Common myeloid progenitor, CD34-positive (primary cell): Measurements from ENCODE around the gene TSNAX.

Experiments used
- CTCF ChIA-PET: fragments of 350-600 bp; sonication (Branson Sonifier 250); formaldehyde crosslinking; loops from one replicate; lab custom pipeline; 2021; ENCODE audit warnings: antibody characterized with exemption; lab: Charles Lee
- POLR2A ChIA-PET: fragments of 350-600 bp; sonication (Branson Sonifier 250); formaldehyde crosslinking; loops from one replicate; lab custom pipeline; 2021; ENCODE audit warnings: antibody characterized with exemption; lab: Charles Lee
- DNase-seq, 3 donors: peaks; one replicate each; pipeline versions ENCODE4 v3.0.0 to v3.0.0-alpha.2; 2013
- H3K27ac ChIP-seq, 2 experiments: 1 replicate in 1 of 2; 2 replicates in 1 of 2; pipeline ENCODE4 v1.7.0; 2013; ENCODE audit warnings: inconsistent platforms in 2 of 2, low read length in 2 of 2, mild to moderate bottlenecking in 2 of 2, low read depth in 1 of 2, moderate library complexity in 1 of 2; ENCODE audit not compliant: severe bottlenecking in 2 of 2, insufficient read depth in 1 of 2, poor library complexity in 1 of 2
- H3K27me3 ChIP-seq, 5 experiments: replicated peaks in 2 of 5; 1 replicate in 3 of 5; 2 replicates in 2 of 5; pipeline versions ENCODE4 v1.6.1 to v1.7.0; 2013; ENCODE audit warnings: low read length in 4 of 5, mild to moderate bottlenecking in 2 of 5, moderate library complexity in 2 of 5, inconsistent platforms in 1 of 5; ENCODE audit not compliant: insufficient read depth in 5 of 5, control insufficient read depth in 4 of 5
- H3K36me3 ChIP-seq, 4 experiments: 1 replicate in 2 of 4; 2 replicates in 2 of 4; pipeline versions ENCODE4 v1.6.1 to v1.7.0; 2013; ENCODE audit warnings: low read length in 3 of 4, control low read depth in 1 of 4, mild to moderate bottlenecking in 1 of 4; ENCODE audit not compliant: control insufficient read depth in 4 of 4, insufficient read depth in 4 of 4
- H3K4me1 ChIP-seq, 4 experiments: 1 replicate in 3 of 4; 2 replicates in 1 of 4; pipeline versions ENCODE4 v1.6.1 to v1.7.1; 2013; ENCODE audit warnings: low read length in 3 of 4, mild to moderate bottlenecking in 3 of 4, control low read depth in 1 of 4, inconsistent platforms in 1 of 4, moderate library complexity in 1 of 4; ENCODE audit not compliant: control insufficient read depth in 4 of 4, insufficient read depth in 4 of 4; ENCODE audit errors: control extremely low read depth in 1 of 4
- H3K4me3 ChIP-seq, 7 experiments: 1 replicate in 4 of 7; 2 replicates in 3 of 7; pipeline versions ENCODE4 v1.5.1 to v1.7.0; 2013; ENCODE audit warnings: mild to moderate bottlenecking in 7 of 7, low read length in 6 of 7, moderate library complexity in 6 of 7, inconsistent platforms in 2 of 7, low read depth in 2 of 7, control low read depth in 1 of 7; ENCODE audit not compliant: insufficient read depth in 4 of 7, control insufficient read depth in 1 of 7; ENCODE audit errors: extremely low read depth in 1 of 7
- H3K9me3 ChIP-seq, 5 experiments: 1 replicate in 4 of 5; 2 replicates in 1 of 5; pipeline versions ENCODE4 v1.6.1 to v1.7.1; 2013; ENCODE audit warnings: low read length in 4 of 5, mild to moderate bottlenecking in 2 of 5, inconsistent platforms in 1 of 5, low read depth in 1 of 5, moderate library complexity in 1 of 5; ENCODE audit not compliant: control insufficient read depth in 4 of 5, insufficient read depth in 2 of 5; ENCODE audit errors: control extremely low read depth in 1 of 5
- WGBS: methylation state at CpG from one replicate; pipeline ENCODE4 v1.1.5; 2013; ENCODE audit not compliant: insufficient coverage; 5-methylcytosine and 5-hydroxymethylcytosine counted together

Gene TSNAX

DNA sequence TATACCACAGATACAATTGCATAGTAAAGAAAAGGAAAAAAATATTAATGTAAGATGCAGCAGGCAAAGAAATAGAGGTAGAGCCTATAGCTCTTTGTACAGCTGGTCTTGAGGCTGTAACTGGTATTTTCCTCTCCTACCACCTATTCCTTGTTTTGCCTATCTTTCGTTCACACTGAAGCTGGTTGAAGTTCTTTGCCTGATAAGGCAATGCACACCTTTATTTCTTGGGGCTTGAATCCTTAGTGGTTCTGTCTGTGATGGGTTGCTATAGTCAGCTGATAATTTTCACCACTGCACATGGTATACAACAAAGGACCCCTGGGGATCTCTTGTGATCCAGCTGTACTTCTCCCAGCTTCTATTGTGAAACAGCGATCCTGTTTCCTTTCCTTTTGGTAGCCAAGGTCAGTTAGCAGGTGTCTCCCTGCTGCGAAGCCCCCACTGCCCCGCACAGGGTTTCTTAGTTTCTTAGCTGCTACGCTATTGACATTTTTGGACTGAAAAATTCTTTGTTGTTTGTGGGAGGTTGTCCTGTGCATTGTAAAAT, 9.9 kb upstream of the TSNAX start:
- 80% methylated on average over 1 of the region's 5 CpGs for WGBS
- H3K36me3 ChIP-seq: no peaks in the 10 kb centered on the region
- ChIA-PET CTCF (interaction anchor here (0.9 kb wide), 1 partner anchor 9 kb away, joined by 3 read pairs; no protein-coding TSS in a partner anchor), POLR2A (no interaction called here)
- DNase-seq: no peak
- H3K27ac ChIP-seq: no peak overlapping the region
- H3K9me3 ChIP-seq: no peaks in the 10 kb centered on the region
- H3K27me3 ChIP-seq: peaks cover 0 to 9% (median 0%) of the 10 kb centered on the region in 5 experiments
- no peak overlapping the region for H3K4me3 ChIP-seq
- H3K4me1 ChIP-seq: peaks cover 0 to 16% (median 7%) of the 10 kb centered on the region in 4 experiments

DNA sequence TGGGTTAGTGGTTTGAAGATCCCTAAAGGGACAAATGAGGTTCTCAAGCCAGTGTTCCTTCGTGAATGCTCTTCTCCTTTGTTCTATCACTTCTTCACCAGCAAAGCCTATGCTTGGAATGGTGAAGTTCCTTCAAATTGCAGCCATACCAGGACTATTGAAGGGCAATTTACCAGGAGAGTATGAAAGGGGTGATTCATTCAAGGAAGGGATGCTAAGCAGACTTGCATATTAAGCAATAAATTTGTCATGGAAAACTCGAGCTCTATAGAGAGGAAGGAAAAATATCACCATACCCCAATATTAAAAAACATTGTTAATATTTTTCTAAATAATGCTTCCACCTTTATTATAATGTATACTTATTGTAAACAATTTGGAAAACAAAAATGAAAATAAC, 9.3 kb upstream of the TSNAX start:
- POLR2A ChIA-PET: no interaction called here
- Histone ChIP-seq H3K27ac (no peak overlapping the region), H3K4me3 (no peak overlapping the region), H3K36me3 (no peaks in the 10 kb centered on the region), H3K4me1 (peaks cover 0 to 17% (median 7%) of the 10 kb centered on the region in 4 experiments), H3K9me3 (no peaks in the 10 kb centered on the region), H3K27me3 (peaks cover 0 to 9% (median 0%) of the 10 kb centered on the region in 5 experiments)
- DNase-seq: no peak
- CTCF ChIA-PET: no interaction called here
- WGBS: no CpG with 5 or more reads among the region's 2 CpGs

DNA sequence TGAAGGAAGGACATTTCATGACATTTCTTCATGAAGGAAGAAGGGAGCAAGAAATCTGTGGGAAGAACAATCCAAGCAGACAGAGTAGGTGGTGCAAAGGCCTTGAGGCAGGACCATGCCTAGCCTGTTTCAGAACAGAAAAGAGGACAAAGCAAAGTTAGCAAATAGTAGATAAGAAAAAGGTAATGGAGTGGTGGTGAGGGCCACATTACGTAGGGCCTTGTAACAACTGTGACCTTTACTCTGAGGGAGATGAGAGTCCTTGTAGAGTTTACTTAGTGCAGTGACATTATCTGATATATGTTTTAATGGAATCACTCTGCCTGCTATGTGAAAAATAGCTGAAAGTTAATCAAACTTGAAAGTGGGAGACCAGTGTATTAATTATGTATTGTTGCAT, 6.4 kb upstream of the TSNAX start:
- no peak overlapping the region for H3K4me3 ChIP-seq
- CTCF ChIA-PET: no interaction called here
- 100% methylated on average over 1 of the region's 1 CpG for WGBS
- peaks cover 0 to 9% (median 0%) of the 10 kb centered on the region in 5 experiments for H3K27me3 ChIP-seq
- H3K4me1 ChIP-seq: peaks cover 0 to 4% (median 0%) of the 10 kb centered on the region in 4 experiments
- no peaks in the 10 kb centered on the region for H3K36me3 ChIP-seq
- H3K9me3 ChIP-seq: no peaks in the 10 kb centered on the region
- POLR2A ChIA-PET: no interaction called here
- DNase-seq: no peak
- no peak overlapping the region for H3K27ac ChIP-seq

DNA sequence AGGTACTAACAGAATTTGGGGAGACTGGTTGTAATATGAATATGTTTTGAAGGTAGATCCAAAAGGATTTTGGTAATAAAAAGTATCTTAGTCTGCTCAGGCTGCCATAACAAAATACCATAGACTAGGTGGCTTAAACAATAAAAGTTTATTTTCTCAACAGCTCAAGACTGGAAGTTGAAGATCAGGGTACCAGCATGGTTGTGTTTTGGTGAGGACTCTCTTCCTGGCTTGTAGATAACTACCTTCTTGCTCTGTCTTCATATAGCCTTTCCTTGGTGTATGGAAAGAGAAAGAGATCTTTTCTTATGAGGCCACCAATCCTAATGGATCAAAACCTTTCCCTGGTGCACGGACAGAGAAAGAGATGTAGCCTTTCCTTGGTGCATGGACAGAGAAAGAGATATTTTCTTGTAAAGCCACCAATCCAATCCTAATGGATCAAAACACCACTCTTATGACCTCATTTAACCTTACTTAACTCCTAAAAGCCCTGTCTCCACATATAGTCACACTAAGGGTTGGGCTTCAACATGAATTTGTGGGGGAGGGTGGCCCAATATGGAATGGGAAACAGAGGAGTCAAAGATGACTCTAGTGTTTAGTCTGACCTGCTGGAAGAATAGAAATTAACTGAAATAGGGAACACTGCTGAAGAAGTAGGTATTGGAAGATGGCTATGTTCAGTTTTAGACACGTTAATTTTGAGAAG, 5.4 kb upstream of the TSNAX start:
- Histone ChIP-seq H3K4me1 (peaks cover 3 to 11% (median 5%) of the 10 kb centered on the region in 4 experiments), H3K27ac (no peak overlapping the region), H3K27me3 (peaks cover 0 to 8% (median 0%) of the 10 kb centered on the region in 5 experiments), H3K9me3 (no peaks in the 10 kb centered on the region), H3K36me3 (no peaks in the 10 kb centered on the region), H3K4me3 (no peak overlapping the region)
- CTCF ChIA-PET: interaction anchor here (1.3 kb wide), 1 partner anchor 122 kb away, joined by 3 read pairs; no protein-coding TSS in a partner anchor
- no peak for DNase-seq
- WGBS: no CpG with 5 or more reads among the region's 2 CpGs
- POLR2A ChIA-PET: no interaction called here

DNA sequence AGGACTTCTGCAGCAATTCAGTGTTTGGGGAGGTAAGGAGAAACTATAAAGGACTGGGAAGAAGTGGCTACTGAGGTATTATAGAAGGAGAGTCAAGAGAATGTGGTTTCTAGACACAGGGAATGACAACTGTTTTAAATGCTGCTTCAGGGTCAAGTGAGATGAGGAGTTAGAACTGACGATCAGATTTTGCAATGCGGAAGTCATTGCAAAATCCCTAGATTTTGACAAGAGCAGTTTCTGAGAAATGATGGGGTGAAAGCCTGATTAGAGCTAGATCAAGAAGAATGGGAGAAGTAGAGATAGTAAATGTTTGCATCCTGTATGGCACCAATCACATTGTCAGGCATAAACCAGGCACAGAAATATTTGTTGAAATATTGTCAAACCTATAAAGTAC, 4.7 kb upstream of the TSNAX start:
- no peak overlapping the region for H3K4me3 ChIP-seq
- peaks cover 3 to 12% (median 7%) of the 10 kb centered on the region in 4 experiments for H3K4me1 ChIP-seq
- DNase-seq: no peak
- CTCF ChIA-PET: interaction anchor here (1.3 kb wide), 1 partner anchor 123 kb away, joined by 3 read pairs; no protein-coding TSS in a partner anchor
- no peaks in the 10 kb centered on the region for H3K9me3 ChIP-seq
- 94% methylated on average over 2 of the region's 2 CpGs for WGBS
- POLR2A ChIA-PET: no interaction called here
- H3K36me3 ChIP-seq: no peaks in the 10 kb centered on the region
- H3K27ac ChIP-seq: no peak overlapping the region
- H3K27me3 ChIP-seq: peaks cover 0 to 3% (median 0%) of the 10 kb centered on the region in 5 experiments

DNA sequence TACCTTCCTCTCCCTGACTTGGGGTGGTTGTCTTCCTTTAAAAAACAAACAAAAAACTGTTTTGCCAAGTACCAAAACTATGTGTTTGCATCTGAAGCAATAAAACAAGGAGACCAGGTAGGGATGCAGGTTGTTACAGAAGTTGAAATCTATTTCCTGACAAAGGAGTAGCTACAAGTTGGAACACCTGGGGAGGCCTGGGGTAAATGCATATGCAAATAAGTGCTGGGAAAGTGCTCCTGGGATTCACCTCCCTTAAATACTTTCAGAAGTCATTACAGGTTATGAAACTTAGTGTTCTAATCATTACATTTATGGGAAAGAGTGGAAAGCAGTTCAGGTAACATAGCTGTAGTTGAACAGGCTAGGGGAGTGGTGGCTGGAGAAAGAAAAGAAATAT, 1.9 kb upstream of the TSNAX start:
- ChIA-PET POLR2A (no interaction called here), CTCF (no interaction called here)
- Histone ChIP-seq H3K27me3 (no peaks in the 10 kb centered on the region), H3K4me3 (no peak overlapping the region), H3K27ac (no peak overlapping the region), H3K36me3 (peaks cover 0 to 5% (median 4%) of the 10 kb centered on the region in 4 experiments), H3K4me1 (peaks cover 15 to 33% (median 27%) of the 10 kb centered on the region in 4 experiments), H3K9me3 (no peaks in the 10 kb centered on the region)
- DNase-seq: no peak

DNA sequence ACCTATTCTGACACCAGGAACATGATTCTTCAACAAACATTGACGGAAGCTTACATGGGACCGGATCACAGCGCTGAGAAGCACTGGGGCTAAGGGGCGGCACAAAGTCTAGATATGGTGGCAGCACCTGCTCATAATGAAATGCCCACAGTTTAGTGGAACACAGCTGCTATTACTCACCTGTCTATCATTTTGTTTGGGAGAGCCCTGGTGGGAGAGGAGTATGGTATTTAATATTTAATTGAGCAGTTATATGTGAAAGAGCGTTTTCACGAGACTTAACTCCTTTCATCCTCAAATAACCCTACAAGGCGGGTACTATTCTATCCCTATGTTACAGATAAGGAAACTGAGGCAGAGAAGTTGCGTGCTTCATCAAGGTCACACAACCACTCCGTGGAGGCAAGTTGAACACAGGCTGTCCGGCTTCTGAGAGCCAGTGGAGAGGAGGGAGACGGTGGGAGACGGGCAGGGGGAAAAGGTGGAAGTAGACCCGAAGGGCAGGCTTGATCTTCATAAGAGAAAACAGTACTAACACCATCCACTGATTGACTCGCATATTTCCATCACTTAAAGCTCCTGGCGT, 790 bp upstream of the TSNAX start:
- H3K36me3 ChIP-seq: peaks cover 2 to 7% (median 4%) of the 10 kb centered on the region in 4 experiments
- CTCF ChIA-PET: interaction anchor here (0.8 to 1.1 kb wide), 2 partner anchors 9 to 22 kb away, joined by 3 read pairs; no protein-coding TSS in a partner anchor
- 81% methylated on average over 7 of the region's 15 CpGs for WGBS
- peak overlapping the region in 6 of 7 experiments; percentile 44 to 90 (median 86) for H3K4me3 ChIP-seq
- H3K27ac ChIP-seq: peak overlapping the region; percentile 97 to 98
- no peaks in the 10 kb centered on the region for H3K27me3 ChIP-seq
- no peaks in the 10 kb centered on the region for H3K9me3 ChIP-seq
- POLR2A ChIA-PET: interaction anchor here (0.7 kb wide), 1 partner anchor 339 kb away, joined by 3 read pairs; no protein-coding TSS in a partner anchor
- DNase-seq: no peak
- peaks cover 15 to 40% (median 29%) of the 10 kb centered on the region in 4 experiments for H3K4me1 ChIP-seq
